Measurements from ENCODE around the gene PPP1R13B.

Gene PPP1R13B

DNA sequence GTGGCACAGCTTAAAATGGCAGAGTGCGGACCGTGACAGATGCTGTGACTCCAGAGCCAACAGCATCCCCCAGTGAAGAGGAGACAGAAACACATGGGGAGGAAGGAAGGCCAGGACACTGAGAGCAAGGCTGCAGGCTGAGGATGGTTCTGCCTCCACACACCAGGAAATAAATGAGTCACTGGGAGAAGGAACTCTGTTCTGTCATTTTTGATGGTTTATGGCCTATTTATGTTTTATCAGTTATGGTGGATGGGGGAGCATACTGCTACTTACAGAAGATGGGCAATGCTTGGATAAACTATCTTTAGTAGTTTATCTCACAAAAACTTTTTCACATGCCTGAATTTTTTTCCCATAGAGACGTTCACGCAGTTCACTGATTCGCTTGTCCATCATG lies 97.9 kb downstream of the PPP1R13B start:
- H3K4me3 ChIP-seq = no peak overlapping the region
- H3K27ac ChIP-seq = no peak overlapping the region
- no peak for DNase-seq (ENCODE audit: low spot score)
- TF ChIP-seq, protein P1, sequence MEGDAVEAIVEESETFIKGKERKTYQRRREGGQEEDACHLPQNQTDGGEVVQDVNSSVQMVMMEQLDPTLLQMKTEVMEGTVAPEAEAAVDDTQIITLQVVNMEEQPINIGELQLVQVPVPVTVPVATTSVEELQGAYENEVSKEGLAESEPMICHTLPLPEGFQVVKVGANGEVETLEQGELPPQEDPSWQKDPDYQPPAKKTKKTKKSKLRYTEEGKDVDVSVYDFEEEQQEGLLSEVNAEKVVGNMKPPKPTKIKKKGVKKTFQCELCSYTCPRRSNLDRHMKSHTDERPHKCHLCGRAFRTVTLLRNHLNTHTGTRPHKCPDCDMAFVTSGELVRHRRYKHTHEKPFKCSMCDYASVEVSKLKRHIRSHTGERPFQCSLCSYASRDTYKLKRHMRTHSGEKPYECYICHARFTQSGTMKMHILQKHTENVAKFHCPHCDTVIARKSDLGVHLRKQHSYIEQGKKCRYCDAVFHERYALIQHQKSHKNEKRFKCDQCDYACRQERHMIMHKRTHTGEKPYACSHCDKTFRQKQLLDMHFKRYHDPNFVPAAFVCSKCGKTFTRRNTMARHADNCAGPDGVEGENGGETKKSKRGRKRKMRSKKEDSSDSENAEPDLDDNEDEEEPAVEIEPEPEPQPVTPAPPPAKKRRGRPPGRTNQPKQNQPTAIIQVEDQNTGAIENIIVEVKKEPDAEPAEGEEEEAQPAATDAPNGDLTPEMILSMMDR (IDR thresholded peaks at IDR 0.05) = no peak

DNA sequence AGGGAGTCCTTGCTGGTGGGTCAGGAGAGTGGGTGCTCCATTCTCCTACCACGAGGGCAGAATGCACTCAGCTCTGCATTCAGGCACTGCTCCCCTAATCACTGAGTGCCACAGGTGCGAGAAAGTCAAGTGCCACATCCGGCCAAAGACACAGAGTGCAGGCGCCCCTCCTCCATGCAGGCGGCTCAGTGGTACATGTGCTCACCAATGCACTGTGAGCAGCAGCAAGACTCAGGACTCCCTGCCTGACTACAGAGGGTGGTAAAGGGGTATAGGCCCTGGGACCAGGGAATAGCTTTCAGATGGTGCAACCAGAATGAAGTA lies 98.9 kb downstream of the PPP1R13B start:
- TF ChIP-seq, protein P1 (IDR thresholded peaks at IDR 0.05) = no peak
- Histone ChIP-seq H3K4me3 (no peak overlapping the region), H3K27ac (no peak overlapping the region)
- no peak for DNase-seq (ENCODE audit: low spot score)

DNA sequence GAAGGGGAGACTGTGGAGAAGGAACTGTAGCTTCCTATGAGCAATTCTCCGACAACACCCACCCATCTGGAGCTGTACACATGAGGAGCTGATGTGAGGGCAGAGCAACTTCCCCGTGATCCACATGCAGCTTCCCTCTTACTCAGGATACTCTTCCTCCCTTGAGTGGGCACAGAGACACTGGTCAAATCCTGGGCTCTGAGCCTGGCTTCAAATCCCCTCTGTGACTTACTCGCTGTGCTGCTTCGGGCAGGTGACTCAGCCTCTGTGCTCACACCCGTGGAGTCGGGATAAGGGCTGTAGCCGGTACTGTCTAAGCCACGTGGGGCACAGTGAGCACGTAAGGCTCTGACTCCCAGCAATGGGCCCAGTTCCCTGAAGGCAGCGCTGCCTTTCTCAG lies 100.7 kb downstream of the PPP1R13B start:
- no peak for DNase-seq (ENCODE audit: low spot score)
- TF ChIP-seq, protein P1 (IDR thresholded peaks at IDR 0.05) = no peak
- Histone ChIP-seq H3K4me3 (no peak overlapping the region), H3K27ac (no peak overlapping the region)

DNA sequence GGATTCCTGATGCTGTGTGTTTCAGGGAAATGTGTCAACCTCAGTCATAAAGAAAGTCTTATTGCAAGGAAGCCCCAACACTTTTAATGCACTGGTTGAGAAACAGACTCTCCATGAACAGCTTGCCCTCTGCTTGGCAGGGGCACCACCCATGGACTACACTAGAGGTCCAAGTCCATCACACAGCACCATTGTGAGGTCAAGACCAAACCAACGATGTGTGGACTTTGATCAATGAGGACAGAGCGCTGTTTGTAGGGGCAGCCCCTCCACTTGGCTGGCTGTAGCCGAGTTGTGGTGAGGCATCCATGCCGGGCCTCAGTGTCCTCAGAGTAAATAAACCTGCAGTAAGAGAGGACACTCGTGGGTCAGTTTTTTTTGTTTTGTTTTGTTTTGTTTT lies 102.0 kb downstream of the PPP1R13B start:
- Histone ChIP-seq H3K27ac (no peak overlapping the region), H3K4me3 (no peak overlapping the region)
- TF ChIP-seq, protein P1 (IDR thresholded peaks at IDR 0.05) = no peak
- DNase-seq (ENCODE audit: low spot score) = no peak

DNA sequence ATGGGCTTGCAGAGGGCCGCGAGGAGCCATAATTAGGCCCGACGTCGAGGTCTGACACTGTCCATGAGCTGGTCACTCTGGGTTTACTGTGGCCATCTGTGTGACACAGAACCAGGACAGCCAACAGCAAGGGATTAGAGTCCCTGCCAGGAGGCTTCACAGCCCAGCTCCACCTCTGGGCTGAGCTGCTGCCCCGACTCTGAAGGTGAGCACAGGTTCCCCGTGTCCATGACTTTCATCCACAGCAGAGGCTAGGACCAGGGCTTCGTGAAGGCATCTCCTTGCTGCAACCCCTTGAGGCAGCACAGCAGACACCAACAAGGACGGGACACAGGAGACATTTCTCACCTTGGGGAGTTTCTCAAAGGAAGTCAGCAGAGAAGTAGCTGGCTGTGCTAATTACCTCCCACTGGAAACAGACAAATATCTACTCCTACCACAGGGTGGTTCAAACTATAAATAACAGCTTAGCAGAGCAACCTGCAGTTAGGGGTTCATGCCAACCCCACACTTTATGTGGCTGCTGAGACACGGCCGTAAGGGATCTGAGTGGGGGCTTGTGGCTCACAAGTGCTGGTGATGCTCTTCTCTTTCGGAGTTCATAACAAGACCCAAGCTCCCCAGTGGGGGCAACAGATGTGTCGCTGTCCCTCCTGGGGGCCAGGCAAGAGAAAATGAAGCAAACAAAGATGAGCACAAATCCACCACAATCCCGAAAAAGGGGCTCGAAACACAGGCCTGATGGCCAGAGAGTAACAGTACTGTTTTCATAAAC lies 102.6 kb downstream of the PPP1R13B start:
- no peak overlapping the region for H3K4me3 ChIP-seq
- DNase-seq (ENCODE audit: low spot score) = no peak
- TF ChIP-seq, protein P1 (IDR thresholded peaks at IDR 0.05) = no peak

DNA sequence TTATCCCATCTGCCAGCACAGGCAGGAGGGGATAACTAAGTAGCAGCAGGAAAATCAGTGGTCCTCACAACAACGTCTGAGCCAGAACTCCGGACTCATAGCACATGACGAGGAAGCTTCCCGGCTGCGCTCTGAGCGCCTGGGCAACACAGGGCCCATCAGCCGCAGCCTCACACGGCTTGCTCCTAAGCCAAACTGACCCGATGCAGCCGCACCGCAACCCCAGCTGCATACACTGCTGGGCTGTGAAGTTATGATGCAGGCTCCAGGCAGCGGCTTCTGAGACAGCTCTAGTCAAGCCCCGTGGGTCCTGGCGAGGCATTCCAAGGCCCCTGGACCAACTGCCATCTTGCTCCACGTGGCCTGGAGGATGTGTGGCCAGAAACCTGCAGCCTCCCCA lies 103.7 kb downstream of the PPP1R13B start:
- peak; percentile 59 for DNase-seq (ENCODE audit: low spot score)
- TF ChIP-seq, protein P1 (IDR thresholded peaks at IDR 0.05) = no peak
- Histone ChIP-seq H3K27ac (no peak overlapping the region), H3K4me3 (no peak overlapping the region)

More for the DNA sequence above, 102.6 kb downstream of the PPP1R13B start:
- no peak overlapping the region for H3K27ac ChIP-seq

DNA sequence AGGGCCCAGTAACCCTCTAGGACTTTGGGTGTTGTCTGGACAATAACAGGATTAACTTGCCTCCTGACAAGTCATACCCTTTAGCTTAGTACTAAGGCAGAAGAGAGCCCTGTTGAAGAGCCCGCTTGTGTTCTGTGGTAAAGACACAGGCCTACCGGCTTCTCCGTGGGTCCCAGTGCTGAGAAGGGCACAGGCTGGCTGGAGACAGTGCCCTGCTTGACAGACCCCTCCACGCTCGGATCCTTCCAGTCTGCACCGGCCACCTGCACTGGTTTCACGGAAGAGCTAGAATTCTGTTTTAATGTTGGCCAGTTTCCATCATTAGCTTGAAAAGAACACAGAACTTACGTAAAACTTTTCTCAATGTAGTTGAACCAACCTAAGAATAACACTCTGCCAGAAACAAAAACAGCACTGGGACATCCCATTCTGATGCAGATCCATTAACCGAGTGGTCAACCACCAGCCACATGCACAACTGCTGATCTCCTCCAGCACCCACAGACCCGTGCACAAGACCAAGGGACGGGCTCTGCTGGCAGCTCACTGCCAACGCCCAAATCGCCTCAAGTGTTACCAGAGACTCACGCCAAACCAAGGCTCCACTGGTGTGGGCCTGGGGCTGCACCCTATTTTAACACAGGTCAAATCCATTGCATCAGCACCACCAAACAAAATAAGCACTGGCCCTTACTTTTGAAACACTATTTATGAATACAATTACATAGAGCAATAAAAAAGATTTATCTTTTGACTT lies 104.7 kb downstream of the PPP1R13B start:
- DNase-seq (ENCODE audit: low spot score) = peak; percentile 67
- TF ChIP-seq, protein P1 (IDR thresholded peaks at IDR 0.05) = no peak
- H3K27ac ChIP-seq = no peak overlapping the region

More for the DNA sequence above, 104.7 kb downstream of the PPP1R13B start:
- no peak overlapping the region for H3K4me3 ChIP-seq

Measured in coronary artery (tissue), 2 donors.